GM19467 (cell line): ENCODE results near the gene BSCL2.
A peak's percentile ranks its signal among the peaks of the same experiment; 100 is the strongest.
"Not testable (repeated sequence)": the region's sequence is repeated elsewhere in the genome, so short reads cannot be mapped to it uniquely, and the experiment has no call there.

ENCODE experiments used
- ATAC-seq: cut with Tn5 transposase; IDR thresholded peaks from one replicate; pipeline ENCODE4 v1.9.1; 2021; ENCODE audit warnings: mild to moderate bottlenecking, moderate library complexity; ENCODE audit not compliant: unreplicated experiment

BSCL2 gene

DNA sequence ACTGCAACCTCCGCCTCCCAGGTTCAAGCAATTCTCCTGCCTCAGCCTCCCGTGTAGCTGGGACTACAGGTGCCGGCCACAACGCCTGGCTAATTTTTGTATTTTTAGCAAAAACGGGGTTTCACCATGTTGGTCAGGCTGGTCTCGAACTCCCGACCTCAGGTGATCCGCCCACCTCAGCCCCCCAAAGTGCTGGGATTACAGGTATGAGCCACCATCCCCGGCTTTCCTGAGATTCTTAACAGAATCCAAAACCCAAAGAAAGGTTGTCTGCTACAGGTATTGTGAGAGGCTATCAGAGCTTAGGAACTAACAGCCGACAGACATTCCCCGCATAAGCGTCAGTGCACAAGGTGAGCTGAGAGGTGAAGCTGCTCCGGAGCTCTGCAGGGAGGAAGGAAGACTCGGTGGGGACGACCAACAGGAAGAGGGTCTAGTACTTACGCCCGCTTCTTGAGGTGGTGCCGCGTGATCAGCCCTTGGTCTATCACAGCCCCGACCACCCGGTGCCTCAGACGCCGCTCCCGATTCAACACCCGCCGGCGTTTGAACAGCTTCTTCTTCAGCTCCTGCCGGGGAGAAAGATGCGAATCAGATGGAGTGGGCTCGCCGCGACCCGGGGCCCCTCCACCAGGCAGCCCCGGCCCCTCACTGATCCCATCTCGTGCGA lies 42.7 kb downstream of the BSCL2 start:
- peak; percentile 23 for ATAC-seq

DNA sequence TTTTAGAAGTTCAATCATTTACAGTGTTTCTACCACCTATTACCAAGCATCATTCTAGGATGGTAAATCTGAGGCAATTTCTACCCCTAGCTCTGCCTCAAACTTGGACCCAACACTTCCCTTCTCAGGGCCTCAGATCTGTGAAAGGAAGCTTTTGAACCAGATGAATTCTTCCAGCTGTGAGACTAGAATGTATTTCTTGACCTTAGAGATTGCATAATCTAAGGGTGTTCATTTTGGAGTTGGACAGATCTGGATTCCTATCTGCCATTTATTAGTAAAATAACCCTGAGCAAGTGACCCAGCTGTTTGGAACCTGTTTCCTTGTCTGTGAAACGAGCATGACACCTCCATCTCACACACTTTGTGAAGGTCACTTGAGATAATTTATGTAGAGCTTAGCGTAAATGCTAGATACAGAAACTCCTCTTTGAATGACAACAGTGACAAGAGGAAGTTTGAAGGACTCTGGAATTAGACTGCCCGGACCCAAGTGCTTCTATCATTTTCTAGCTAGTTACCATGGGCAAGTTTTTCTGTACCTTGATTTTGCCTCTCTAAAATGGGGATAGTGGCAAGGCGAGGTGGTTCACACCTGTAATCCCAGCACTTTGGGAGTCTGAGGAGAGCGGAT lies 50.3 kb downstream of the BSCL2 start:
- no peak for ATAC-seq

DNA sequence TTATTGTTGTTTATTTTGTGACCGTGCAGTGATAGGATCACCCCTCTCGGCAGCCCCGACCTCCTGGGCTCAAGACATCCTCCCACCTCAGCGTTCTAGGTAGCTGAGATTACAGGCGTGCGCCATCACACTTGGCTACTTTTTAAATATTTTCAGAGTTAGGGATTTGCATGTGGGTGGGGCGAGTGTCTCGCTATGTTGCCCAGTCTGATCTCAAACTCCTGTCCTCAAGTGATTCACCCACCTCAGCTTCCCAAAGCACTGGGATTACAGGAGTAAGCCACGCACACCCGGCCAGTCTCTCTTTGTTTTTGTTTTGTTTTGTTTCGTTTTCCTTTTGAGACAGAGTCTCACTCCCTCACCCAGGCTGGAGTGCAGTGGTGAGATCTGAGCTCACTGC lies 52.9 kb downstream of the BSCL2 start:
- ATAC-seq, result no peak

DNA sequence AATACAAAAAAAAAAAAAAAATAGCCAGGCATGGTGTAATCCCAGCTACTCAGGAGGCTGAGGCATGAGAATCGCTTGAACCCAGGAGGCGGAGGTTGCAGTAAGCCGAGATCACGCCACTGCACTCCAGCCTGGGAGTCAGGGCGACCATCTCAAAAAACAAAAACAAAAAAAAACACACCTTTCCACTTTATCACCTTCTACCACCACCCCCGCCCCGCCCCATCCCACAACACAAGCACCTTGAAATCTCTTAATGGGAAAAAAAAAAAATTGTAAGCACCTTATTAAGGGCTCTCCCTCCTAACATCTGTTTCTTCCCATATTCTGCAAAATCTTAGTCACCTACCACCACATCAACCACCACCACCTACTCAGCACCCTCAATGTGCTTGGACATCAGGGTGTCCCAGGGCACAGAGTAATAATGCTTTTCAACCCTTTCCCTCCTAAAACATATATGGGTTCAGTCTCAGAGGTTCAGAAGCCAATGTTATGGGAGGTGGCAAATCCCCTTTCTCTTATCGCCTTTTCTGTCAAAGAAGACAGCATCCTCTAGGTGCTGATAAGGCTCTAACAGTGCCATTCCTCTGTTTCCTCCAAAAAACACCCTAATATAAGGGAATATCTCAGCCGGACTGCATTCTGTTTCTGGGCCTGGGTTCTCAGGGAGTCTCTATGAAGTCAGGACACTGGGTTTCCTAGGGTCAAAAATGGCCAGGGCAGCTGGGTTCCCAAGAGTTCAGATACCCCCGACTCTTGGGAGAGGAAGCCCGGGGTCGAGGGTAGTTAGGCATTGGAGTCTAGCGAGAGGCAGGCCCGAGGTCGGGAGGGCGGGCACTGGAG lies 54.8 kb downstream of the BSCL2 start:
- ATAC-seq, result no peak

DNA sequence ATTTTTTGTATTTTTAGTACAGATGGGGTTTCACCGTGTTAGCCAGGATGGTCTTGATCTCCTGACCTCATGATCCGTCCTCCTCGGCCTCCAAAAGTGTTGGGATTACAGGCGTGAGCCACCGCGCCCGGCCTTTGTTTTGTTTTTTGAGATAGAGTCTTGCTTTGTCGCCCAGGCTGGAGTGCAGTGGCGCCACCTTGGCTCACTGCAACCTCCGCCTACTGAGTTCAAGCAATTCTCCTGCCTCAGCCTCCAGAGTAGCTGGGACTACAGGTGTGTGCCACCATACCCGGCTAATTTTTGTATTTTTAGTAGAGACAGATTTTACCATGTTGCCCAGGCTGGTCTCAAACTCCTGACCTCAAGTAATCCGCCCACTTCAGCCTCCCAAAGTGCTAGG lies 56.9 kb downstream of the BSCL2 start:
- ATAC-seq, result not testable (repeated sequence)

DNA sequence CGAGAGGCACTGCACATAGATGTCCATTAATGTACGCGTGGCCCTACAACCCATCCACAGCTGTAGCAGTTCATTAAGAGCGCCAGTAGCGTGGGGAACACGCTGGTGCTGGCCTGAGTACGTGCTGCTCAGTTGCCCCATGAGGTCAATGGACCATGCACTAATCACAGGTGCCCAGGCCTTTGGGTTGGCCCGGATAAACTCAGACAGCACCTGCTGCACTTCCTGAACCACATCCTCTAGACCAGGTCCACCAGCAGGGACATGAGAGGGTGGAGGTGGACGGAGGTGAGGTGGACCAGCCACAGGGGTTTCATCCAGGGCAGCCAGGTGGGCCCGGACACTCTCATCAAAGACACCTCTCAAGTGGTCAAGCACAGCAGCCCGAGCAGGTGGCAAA lies 57.7 kb downstream of the BSCL2 start:
- no peak for ATAC-seq

DNA sequence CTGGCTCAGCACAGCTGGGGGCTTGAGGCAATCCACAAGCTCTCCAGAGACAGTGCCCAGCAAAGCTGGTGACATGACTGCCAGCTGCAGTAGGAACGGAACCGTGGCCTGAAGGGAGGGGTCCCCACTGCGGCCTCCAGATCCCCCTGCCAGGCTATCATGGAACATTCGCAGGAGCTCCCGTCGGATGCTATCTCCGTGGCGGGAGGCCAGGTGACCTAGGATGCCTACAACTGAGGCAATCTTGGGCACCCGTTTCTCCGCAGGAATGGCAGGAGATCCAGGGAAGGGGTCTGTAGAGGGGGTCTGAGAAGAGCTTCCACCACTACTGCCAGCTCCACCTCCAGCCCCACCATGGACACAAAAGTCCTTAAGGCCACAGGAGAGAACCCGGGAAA lies 58.3 kb downstream of the BSCL2 start:
- no peak for ATAC-seq

DNA sequence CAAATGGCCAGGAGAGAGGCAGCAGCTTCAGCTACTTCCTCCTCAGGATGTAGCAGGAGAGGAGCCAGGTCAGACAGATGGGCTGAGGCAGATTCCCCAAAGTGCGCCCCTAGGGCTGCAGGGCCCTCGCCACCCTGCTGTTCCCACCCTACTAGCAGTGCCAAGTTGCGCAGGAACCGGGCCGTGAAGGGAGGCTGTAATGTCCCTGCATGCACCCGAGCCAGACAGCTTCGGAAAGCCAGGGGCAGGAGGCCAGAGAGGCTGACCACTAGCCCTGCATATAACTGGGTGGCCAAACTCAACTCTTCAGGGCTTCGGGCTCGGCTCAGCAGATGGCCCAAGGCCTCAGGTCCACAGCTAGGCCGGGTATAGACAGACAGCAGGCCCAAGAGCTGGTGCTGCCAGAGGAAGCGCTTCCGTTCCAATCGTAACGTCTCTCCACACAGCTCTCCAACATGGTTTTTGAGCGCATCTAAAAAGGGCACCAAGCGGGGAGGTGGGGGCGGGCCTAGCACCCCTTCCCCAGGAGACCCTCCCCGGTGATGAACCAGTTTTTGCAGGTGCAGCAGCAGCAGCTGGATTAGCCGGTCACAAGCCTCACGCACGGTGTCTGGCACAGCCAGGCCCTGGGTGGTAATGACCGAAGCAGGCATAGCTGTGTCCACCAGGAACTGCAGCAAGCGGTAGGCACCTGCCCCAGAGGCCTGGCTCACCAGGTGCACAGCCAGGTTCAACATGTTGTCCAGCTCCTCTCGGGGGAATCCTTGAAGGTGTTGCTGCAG lies 58.8 kb downstream of the BSCL2 start:
- no peak for ATAC-seq

DNA sequence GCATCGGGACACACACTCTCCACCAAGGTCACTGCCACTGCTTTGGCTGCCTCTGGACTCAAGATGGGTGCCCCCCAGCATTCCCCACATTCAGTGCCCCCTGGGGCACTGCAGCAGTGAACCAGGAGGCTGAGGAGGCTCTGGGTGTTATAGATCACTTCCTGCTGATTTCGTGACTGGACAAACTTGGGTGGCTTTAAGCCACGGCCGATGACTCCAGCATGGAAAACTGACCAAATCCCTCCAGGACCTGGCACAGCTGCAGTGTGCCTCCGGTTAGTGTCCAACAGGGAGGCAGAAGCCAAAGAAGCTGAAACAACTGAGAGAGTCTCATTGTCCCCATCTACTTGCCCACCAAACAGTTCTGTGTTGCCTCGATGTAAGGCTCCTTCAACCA lies 59.6 kb downstream of the BSCL2 start:
- ATAC-seq, result no peak

DNA sequence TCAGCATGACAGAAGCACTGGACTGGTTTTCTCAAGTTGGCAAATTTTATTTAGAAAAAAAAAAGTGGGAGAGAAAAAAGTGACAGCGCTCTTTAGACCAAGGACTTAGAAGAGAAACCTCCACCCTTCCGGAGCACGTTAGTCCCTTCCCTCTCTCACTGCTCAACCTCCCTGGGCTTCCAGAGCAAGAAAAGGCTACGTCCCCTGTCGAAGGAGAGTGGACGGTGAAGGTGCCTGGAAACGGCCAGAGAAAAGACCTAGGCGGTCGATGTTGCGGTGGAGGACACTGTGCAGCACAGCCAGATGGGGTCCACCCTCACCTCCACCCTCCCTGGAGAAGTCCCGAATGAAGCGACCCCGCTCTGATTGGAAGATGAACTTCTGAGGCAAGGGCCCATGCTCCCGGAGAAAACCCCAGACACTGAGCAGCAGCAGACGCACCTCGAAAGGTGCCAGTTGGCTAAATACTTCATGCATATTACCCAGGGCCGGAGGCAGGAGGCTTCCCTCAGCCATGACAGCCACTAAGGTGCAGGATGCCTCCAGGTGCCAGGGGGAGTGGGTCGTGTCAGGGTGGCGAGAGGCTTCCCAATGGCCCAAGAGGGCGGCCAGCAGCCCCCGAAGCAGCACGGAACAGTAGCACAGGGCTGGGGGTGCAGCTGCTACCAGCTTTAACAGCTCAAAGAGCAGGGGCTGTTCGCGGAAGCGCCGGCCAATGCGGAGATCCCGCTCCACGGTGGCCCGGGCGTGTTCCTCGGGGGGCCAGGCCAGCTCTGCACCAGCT lies 60.2 kb downstream of the BSCL2 start:
- no peak for ATAC-seq

DNA sequence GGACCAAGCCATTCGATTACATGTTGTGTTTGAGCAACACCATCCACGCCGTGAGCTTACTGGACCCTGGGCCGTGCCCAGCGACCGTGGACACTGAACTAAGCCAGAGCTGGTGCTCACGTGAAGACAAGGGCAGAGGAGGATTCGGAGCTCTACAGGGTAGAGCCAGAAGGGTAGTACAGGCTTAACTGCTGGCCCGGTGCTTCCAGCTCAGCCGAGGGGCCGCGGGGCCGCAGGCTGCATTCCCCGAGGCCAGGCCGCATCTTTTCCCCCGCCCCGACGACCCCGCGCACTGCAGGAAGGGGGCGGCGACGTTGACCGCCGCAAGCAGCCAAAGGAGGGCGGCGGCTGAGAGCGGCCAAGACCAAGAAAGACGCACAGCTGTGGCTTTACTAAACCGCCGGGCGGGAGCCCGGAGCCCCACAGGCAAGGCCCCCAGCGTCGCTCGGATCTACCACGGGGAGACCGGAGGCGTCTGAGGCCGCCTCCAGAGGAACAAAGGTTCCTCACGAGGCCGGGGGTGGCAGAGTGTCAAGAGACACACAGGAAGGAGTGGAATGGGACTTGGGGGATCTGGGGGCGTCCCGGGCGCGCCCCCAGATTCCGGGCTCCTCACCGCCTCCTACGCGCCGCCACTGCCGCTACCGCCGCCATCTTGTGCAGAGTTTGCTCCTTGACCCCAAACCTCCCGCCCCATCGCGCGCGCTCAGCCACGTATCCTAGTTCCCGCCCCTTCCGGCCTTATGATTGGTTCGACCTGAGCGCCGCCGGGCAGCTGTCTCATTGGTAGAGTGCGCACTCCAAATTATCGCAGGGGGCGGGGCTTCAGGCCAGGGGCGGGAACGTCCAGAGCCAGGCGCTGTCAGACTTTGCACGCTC lies 61.0 kb downstream of the BSCL2 start, which contains the start of gene GANAB:
Gene GANAB (minus strand): TSS at position 668 of the 879 bp plus-strand sequence. CDS start 14 bp downstream, at position 654.
- ATAC-seq, result peak; percentile 81

DNA sequence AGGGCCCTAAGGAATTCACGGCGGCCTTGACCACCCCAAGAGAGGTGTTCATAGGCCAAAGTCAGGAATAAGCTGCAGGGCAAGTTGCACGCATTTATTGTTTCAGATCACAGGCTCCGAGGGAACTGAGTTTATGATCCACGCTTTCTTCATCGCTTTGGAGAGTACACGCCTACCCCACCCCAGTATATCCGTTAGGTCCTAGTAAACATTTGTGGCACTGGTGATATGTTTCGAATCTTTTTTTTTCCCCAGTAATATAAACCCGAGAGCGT lies 61.6 kb downstream of the BSCL2 start:
- no peak for ATAC-seq

DNA sequence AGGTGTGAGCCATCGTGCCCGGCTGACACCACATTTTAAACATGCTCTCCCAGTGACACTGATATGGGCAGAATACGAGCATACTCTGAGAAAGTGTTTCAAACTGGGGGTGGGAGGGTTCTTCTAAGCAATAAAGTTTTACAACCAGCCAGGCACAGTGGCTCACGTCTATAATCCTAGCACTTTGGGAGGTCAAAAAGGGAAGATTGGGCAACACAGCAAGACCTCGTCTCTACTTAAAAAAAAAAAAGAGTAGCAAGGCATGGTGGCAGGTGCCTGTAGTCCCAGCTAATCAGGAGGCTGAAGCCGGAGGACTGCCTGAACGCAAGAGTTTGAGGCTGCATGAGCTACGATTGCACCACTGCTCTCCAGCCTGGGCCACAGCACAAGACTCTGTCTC lies 63.0 kb downstream of the BSCL2 start:
- no peak for ATAC-seq
